Measurements from ENCODE around the gene TRIO.

The TRIO gene

DNA sequence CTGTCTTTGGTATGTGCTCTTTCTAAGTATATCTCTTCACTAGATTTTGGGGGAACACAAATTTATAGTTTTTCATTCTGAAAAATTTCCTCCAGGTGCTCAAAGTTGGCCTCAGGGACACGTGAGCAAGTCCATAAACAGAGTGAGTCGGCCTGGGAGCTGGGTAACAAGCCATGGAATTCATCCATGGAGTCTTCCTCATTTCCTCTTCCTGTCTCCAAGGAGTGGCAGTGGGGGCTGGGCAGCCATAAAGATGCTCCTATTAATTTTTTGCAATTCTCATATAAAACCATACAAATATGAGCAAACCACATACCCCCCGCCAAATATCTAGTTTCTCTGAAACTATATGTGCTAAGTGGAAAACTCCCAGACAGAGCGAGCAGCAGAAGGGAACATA lies 301.9 kb downstream of the TRIO start:
- DNase-seq: no peak

- DNase-seq: no peak
Measured at GRCh38 chr5:14445576-14446290, 302.6 kb downstream of the TRIO start.

- no peak for DNase-seq
Measured at GRCh38 chr5:14447958-14448911, 305.1 kb downstream of the TRIO start.

- no peak for DNase-seq
Measured at GRCh38 chr5:14449052-14449661, 306.0 kb downstream of the TRIO start.

GRCh38 chr5:14450018-14450524 lies 306.9 kb downstream of the TRIO start:
- DNase-seq: no peak

GRCh38 chr5:14450742-14451141 lies 307.6 kb downstream of the TRIO start:
- DNase-seq: no peak

- no peak for DNase-seq
Measured at GRCh38 chr5:14451871-14452270, 308.7 kb downstream of the TRIO start.

GRCh38 chr5:14452685-14453454 lies 309.7 kb downstream of the TRIO start:
- DNase-seq: no peak

GRCh38 chr5:14453481-14453880 lies 310.3 kb downstream of the TRIO start:
- no peak for DNase-seq

DNA sequence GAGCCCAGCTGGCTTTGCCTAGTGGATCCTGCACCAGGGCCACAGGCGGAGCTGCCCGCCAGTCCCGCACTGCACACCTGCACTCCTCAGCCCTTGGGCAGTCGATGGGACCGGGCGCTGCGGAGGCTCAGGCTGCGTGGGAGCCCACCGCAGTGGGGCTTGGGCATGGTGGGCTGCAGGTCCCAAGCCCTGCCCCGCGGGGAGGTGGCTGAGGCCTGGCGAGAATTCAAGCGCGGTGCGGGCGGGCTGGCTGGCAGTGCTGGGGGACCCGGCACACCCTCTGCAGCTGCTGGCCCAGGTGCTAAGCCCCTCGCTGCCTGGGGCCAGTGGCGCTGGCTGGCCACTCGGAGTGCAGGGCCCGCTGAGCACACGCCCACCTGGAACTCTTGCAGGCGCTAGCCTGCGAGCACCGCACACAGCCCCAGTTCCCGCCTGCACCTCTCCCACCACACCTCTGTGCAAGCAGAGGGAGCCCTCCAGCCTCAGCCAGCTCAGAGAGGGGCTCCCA lies 312.7 kb downstream of the TRIO start:
- no peak for DNase-seq

DNA sequence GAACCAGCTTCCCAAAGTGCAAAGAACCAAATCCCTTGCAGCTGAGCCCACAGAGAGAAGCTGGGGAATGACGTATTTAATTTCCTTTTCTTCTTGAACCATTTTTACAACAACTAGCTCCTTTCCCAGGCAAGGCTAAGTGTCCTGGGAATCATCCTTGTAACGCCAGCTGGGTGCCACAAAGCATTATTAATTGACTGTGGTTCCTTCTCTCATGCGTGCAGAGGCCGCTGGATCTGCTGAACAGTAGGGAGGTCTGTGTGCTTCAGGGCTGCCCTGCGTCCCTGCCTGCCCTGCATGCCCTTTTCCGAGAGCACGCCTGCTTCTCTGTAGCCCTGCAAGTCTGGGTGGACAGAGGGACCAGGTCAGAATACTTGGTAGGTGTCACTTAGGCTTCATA lies 314.3 kb downstream of the TRIO start:
- DNase-seq: no peak

DNA sequence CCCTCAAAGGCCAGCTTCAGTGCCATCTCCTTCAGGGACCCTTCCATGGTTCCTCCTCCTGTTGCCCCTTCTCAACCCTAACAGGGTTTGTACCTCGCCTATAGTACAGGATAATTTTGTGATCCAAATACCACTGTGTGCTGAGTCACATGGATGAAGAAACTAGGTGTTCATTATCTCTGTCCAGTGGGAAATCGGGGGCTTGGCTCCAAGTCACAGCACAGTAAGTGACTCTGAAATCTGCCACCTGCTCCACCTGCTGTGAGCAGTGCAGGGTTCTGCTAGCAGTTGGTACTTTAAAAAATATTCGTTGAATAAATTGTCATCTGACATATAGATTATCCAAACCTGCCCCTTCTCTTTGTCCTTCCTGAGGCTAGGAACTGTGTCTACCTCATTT lies 315.3 kb downstream of the TRIO start:
- no peak for DNase-seq

GRCh38 chr5:14460844-14461398 lies 317.8 kb downstream of the TRIO start:
- DNase-seq: no peak

DNA sequence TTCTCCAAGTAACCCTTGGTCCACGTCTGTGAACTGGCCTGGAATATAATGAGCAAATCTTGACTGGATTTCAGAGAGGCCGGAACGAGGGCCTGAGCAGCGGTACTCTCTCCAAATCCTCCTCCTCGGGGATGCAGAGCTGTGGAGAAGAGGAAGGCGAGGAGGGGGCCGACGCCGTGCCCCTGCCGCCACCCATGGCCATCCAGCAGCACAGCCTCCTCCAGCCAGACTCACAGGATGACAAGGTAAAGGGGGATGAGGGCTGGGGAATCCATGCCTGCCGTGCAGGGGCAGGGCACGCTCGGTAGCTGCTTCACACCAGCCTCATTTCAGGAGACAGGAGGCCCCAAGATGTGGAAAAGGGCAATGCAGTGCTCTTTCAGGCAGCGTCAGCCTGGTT lies 319.5 kb downstream of the TRIO start:
- no peak for DNase-seq

GRCh38 chr5:14463629-14464028 lies 320.5 kb downstream of the TRIO start:
- DNase-seq: peak; percentile 79

DNA sequence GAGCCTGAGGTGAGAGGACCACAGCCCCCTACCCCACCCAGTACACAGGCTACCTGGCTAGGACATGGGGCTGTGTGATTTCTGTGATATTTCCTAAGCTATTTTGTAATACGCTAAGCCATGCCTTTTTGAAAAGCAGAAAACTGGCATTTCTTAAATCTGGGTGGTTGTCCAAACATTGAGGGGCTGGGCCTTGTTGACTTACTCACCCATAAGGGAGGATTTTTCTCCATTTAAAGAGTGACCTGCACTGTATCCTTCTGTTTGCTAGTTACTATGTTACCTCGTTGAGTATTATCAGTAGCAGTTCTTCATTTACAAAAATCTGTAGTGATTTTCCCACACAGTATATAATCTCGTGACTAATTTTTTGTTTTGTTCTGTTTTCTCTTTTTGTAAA lies 321.0 kb downstream of the TRIO start:
- DNase-seq: no peak

DNA sequence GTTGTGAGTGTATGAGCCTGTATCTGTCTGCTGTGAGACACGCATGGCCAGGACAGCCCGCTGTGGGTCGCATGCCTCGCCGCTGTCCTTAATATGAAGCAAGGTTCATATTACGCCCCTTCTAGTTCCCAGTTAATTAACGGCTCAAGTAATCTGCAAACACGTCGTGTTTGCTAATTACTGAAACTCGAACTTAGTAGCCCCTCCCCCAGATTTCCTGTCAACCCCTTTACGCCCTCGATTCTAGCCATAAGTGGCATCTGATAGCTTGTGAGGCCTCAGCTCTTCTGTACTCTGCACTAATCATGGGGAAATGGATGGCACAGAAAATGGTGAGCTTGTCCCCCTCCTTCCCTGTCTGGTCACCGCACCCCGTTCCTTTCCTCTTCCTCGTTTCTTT lies 321.5 kb downstream of the TRIO start:
- peak; percentile 33 for DNase-seq

DNA sequence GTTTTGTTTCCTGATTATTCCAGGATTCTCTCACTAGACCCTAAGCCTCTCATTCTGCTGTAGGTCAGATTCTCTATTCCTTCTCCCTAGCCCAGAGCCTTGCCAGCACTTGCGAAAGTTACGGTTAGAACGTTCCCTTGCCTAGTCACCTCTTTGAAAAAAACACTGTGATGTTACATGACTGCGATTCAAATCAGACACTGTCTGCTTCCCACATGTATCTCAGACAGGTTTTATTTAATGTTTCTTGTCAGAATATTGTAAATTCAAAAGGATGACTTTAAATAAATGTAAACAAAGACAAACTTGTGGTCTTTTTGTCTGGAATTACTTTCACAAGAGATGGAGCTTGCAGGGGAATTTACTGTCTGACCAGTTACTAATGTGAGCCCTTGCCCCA lies 322.0 kb downstream of the TRIO start:
- DNase-seq: peak; percentile 16

GRCh38 chr5:14465776-14466175 lies 322.6 kb downstream of the TRIO start:
- no peak for DNase-seq

DNA sequence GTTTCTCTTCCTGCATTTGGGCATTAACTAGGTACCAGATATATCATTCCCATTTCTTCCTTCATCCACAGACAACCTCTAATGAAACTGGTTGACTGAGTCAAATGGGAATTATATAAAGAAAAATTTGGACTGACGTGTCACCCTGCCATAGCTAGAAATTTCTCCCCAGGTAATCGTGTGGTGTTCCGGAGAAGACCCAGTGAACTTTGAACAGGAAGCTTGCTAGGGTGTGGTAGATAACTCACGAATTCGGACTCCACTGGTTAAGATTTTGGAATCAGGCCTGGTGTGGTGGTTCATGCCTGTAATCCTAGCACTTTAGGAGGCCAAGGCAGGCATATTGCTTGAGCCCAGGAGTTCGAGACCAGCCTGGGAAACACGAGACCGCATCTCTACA lies 324.1 kb downstream of the TRIO start:
- no peak for DNase-seq

- no peak for DNase-seq
Measured at GRCh38 chr5:14467886-14468285, 324.7 kb downstream of the TRIO start.

All from hematopoietic multipotent progenitor cell treated with erythropoietin and hydrocortisone succinate and interleukin-3 and kit ligand, for 6 days (in vitro differentiated cells).